ENCODE measurements around the gene ZFR2.

DNA sequence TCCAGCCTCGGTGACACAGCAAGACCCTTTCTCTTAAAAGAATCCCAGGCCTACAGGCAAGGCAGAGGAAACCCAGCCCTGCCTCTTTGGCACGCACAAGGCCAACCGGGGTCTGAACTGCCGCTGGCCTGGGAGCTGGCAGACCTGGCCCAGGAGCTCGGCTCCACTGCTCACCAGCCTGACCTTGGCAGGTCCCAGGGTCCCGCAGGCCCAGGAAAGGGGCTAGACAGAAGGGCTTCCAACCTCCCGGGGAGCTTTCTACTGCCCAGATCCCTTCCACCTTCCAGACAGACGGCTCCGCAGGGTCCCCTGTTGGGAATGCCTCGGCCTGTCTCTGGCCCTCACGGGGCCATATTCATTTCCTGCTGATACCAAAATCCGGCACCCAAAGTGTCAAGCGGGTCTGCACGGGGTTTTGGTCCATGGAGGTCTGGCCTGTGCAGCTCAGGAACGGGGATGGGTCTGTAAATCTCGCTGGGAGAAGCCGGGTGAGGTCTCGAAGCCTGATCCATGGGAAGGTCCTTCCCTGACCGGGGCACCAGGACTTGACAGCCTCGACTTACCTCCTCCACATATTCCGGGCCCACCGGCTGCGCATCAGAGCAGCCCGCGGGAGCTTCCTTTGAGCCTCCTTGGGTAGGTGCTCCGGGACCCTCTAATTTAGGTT, 46.0 kb downstream of the ZFR2 start:
- TF ChIP-seq, protein P1, sequence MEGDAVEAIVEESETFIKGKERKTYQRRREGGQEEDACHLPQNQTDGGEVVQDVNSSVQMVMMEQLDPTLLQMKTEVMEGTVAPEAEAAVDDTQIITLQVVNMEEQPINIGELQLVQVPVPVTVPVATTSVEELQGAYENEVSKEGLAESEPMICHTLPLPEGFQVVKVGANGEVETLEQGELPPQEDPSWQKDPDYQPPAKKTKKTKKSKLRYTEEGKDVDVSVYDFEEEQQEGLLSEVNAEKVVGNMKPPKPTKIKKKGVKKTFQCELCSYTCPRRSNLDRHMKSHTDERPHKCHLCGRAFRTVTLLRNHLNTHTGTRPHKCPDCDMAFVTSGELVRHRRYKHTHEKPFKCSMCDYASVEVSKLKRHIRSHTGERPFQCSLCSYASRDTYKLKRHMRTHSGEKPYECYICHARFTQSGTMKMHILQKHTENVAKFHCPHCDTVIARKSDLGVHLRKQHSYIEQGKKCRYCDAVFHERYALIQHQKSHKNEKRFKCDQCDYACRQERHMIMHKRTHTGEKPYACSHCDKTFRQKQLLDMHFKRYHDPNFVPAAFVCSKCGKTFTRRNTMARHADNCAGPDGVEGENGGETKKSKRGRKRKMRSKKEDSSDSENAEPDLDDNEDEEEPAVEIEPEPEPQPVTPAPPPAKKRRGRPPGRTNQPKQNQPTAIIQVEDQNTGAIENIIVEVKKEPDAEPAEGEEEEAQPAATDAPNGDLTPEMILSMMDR (IDR thresholded peaks at IDR 0.05 in 8 of 11, conservative IDR thresholded peaks at IDR 0.05 in 3 of 11) = no peak
- TF ChIP-seq POLR2AphosphoS5 (IDR thresholded peaks at IDR 0.05) = no peak

Data from spleen (tissue), 7 donors.